Renal cortex interstitium (tissue), 11 donors: Measurements from ENCODE around the gene PAAF1. TPM values are rescaled to one million over a fixed set of nuclear protein-coding genes. Genes with fewer than 3 reads are reported as not detected.
"Not testable (repeated sequence)": the region's sequence is repeated elsewhere in the genome, so short reads cannot be mapped to it uniquely, and the experiment has no call there.

ENCODE experiments used
- DNase-seq, 11 donors: peaks; one replicate each; pipeline ENCODE4 v3.0.0-alpha.2; 2013; ENCODE audit warnings: low read depth in 9 of 11, low spot score in 4 of 11; ENCODE audit errors: extremely low read depth in 1 of 11
- polyA plus RNA-seq, 3 donors: library from polyadenylated mRNA; unstranded; fragments of 120-200 nt; gene quantifications; one replicate each; pipeline ENCODE4 v1.2.1, GENCODE V29; 2013; ENCODE audit not compliant: insufficient read length in 3 of 3

Gene PAAF1
- polyA plus RNA-seq, 3 donors = 32.9 to 39.7 (median 36.0) TPM

DNA sequence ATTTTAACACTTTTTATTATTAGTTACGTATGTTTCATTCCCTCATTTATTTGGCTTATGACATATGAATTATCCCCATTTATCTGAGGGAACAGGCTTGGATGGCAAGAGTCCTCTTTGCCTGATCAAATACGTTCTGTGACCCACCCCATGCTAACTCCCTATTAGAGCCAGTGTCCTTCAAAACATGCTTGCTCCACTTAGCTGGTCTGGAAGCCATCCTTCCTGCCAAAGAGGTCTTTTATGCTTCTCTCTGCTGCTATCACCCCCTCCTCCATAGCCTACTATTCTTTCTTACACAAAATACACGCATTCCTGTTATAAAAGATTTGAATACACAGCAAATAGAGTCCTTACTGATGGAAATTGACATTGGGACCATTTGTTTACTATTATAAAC, 6.5 kb upstream of the PAAF1 start:
- DNase-seq = no peak

- DNase-seq = no peak
These were observed 3.9 kb upstream of the PAAF1 start for GRCh38 chr11:73872749-73873357.

DNA sequence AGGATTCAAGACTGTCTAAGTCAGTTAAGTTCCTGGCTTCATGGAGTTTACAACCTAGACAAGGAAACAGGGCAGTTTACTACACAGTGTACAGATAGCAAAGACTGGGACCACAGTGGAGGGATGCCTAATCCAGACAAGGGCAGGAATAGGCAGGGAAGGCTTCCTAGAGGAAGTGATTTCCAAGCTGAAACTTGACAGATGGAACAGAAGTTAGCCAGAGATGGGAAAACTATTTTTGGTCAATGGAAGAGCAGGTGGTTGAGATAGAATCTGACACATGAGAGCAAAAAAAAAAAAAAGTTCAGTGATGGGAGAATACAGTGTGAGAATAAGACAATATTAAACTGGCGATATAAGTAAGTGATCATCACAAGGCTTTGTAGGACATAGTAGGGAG, 1.4 kb upstream of the PAAF1 start:
- no peak for DNase-seq

- no peak for DNase-seq
These were observed 959 bp upstream of the PAAF1 start for GRCh38 chr11:73875840-73876239.

- no peak for DNase-seq
These were observed 2.0 kb downstream of the PAAF1 start for GRCh38 chr11:73878771-73879170.

GRCh38 chr11:73880449-73880848, 3.6 kb downstream of the PAAF1 start:
- not testable (repeated sequence) for DNase-seq

DNA sequence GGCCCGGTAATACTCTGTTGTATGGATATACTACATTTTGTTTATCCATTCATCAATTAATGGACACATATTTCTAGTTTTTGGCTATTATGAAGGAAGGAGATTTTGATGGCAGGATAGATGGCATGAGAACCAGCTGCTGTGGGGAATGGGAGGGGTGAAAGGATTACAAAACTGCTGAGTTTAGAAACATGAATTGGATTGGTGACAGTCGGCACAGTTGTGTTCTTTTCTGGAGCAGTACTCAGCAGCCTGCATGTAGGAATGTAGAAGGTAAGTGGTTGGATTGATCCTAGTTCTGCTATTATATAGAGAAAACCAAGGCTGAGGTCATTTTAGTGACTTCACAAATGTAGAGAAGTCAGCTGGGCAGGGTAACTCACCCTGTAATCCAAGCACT, 7.1 kb downstream of the PAAF1 start:
- DNase-seq = no peak

DNA sequence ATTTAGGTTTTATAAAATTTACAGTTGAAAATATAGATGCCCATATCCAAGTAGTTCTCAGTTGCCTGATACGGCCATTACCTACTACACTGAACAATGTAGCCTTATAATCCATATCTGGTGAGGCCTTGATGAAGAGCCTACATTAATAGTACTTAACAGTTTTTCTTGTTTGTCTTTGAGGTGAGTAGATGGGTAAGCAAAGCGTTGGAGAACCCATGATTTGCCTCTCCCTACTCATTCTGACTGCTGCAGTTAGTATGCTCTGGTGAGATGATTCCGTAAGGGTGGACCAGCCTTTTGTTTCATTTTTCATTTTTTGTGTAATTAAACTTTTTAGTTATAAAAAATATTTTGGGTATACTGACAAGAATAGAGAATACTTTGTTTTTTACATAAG, 11.4 kb downstream of the PAAF1 start:
- no peak for DNase-seq

GRCh38 chr11:73889019-73889418, 12.2 kb downstream of the PAAF1 start:
- DNase-seq = no peak

DNA sequence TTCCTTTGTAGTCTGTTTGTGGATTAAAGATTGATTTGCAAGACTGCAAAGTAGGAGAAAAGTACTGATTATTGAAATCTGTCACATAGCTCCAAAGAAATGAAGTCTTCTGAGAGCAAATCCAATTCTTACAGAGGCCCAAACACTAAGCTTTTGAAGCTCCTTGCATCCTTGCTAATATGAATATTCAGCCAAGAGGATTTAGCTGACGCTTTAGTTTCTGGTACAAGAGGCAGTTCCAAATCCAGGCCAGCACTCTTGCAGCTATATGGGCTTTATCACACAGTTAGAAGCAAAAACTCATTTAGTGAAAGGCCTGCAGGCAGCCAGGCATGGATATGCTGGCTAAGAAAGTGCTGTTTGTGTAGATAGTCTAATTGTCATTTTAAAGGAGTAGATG, 12.7 kb downstream of the PAAF1 start:
- no peak for DNase-seq

- no peak for DNase-seq
These were observed 16.2 kb downstream of the PAAF1 start for GRCh38 chr11:73893041-73893440.

GRCh38 chr11:73894725-73895335, 18.0 kb downstream of the PAAF1 start:
- DNase-seq = no peak

GRCh38 chr11:73902303-73902702, 25.5 kb downstream of the PAAF1 start:
- no peak for DNase-seq

GRCh38 chr11:73907191-73907590, 30.4 kb downstream of the PAAF1 start:
- DNase-seq = no peak

DNA sequence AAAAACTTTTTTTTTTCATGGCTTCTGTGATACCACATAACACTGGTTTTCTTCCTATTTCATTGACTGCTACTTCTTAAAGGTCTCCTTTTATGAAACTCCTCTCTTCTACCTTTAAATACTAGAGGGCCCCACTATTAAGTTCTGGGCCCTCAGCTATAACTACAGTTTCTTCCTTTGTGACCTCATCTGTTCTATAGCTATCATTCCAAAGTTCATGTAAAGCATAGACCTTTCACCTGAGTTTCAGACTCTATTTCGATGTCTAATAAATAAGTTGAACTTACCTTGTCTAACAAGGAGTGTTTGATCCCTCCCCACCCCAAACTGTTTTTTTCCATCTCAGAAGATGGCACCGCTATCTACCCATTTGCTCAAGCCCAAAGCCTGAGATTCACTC, 35.2 kb downstream of the PAAF1 start:
- no peak for DNase-seq

DNA sequence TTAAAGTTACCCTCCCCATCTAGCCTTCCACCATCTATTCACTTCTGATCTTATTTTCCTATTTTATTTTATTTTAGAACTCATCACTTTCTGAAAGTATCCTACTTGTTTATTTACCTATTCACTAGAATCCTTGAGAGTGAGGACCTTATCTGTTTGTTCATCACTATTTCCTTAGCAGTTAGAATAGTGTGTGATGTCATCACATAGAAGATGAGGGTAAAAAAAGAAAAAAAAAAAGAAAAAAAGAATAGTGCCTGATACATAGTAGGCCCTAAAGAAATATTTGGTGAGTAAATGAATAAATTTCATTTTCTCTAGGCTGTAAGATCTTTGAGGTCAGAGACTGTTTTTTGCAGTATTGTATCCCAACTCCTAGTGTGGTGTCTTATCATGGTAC, 36.7 kb downstream of the PAAF1 start:
- DNase-seq = no peak

GRCh38 chr11:73914284-73914683, 37.5 kb downstream of the PAAF1 start:
- no peak for DNase-seq

DNA sequence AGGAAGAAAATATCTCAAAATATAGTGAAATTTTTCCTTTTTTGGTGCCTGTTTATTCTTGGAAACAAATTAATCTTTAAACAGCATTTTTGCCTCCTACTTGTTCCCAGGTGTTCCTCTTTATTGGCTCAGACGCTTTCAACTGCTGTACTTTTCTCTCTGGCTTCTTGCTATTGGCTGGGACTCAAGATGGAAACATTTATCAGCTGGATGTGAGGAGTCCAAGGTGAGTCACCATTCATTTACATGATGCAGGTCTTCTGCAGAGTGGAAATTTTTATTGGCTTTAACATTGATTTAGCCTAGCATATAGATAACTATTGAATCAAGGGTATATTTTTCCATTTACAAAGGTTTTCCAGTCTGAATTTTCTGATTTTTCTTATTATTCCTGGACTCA, 39.6 kb downstream of the PAAF1 start:
- DNase-seq = no peak

DNA sequence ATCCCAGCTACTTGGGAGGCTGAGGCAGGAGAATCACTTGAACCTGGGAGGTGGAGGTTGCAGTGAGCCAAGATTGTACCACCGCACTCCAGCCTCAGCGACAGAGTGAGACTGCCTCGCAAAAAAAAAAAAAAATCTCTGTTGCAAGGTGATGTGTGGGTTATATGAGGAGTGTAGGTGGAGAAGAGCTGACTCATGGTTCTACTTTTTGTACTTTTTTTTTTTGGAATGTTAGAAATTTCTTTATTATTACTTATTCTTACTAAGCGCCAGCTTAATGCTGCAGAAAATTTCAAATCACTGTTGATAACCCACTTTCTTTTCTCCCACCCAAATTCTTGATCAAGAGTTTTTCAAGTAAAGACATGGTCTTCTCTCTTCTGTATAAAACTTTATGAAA, 44.4 kb downstream of the PAAF1 start:
- no peak for DNase-seq

DNA sequence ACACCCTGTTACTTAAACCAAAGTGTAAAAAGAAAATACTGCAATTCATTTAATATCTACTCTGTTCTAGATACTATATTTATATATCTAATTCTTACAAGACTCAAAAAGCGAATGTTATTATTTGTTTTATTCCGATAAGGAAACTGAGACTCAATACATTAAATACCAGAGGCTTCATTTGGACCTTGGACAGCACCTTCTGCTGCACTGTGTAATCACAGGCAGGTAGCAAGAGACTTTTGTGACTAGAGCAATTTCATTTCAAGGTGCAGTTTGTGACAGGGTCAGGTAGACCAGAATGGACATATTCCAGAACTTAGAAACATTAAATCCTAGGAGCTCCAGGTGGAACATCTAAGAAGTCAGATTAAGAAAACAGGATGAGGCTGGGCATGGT, 52.6 kb downstream of the PAAF1 start:
- no peak for DNase-seq

GRCh38 chr11:73931039-73931645, 54.3 kb downstream of the PAAF1 start:
- peak in 7 of 11 donors; percentile 10 to 38 (median 20) for DNase-seq
